ENCODE measurements around the gene MYH1.

The MYH1 gene

GRCh38 chr17:10516638-10517037 lies 1.7 kb downstream of the MYH1 start:
- Mint-ChIP-seq H3K9me3 (no peaks in the 10 kb centered on the region), H3K36me3 (no peaks in the 10 kb centered on the region), H3K4me3 (no peak overlapping the region), H3K4me1 (no peaks in the 10 kb centered on the region), H3K27ac (no peak overlapping the region)
- ATAC-seq (no peak), DNase-seq (ENCODE audit: low spot score in 2 of 2) (no peak)

GRCh38 chr17:10516065-10516464 lies 2.3 kb downstream of the MYH1 start:
- DNase-seq (ENCODE audit: low spot score in 2 of 2) (no peak), ATAC-seq (no peak)
- Mint-ChIP-seq H3K27ac (no peak overlapping the region), H3K9me3 (no peaks in the 10 kb centered on the region), H3K36me3 (no peaks in the 10 kb centered on the region), H3K4me3 (no peak overlapping the region), H3K4me1 (no peaks in the 10 kb centered on the region)

GRCh38 chr17:10513299-10514067 lies 4.9 kb downstream of the MYH1 start:
- Mint-ChIP-seq H3K4me3 (no peak overlapping the region), H3K4me1 (no peaks in the 10 kb centered on the region), H3K36me3 (no peaks in the 10 kb centered on the region), H3K27ac (no peak overlapping the region), H3K9me3 (no peaks in the 10 kb centered on the region)
- ATAC-seq = no peak
- DNase-seq (ENCODE audit: low spot score in 2 of 2) = no peak

- Mint-ChIP-seq H3K4me3 (no peak overlapping the region), H3K36me3 (no peaks in the 10 kb centered on the region), H3K27ac (no peak overlapping the region), H3K4me1 (no peaks in the 10 kb centered on the region), H3K9me3 (no peaks in the 10 kb centered on the region)
- DNase-seq (ENCODE audit: low spot score in 2 of 2) = no peak
- ATAC-seq = no peak
These were observed 5.5 kb downstream of the MYH1 start for GRCh38 chr17:10512856-10513255.

- Mint-ChIP-seq H3K9me3 (no peaks in the 10 kb centered on the region), H3K4me3 (no peak overlapping the region)
- ATAC-seq = no peak
These were observed 18.4 kb downstream of the MYH1 start for GRCh38 chr17:10499950-10500349.

GRCh38 chr17:10492004-10492403 lies 26.3 kb downstream of the MYH1 start:
- H3K4me3 Mint-ChIP-seq = no peak overlapping the region
- H3K36me3 Mint-ChIP-seq = no peaks in the 10 kb centered on the region
- H3K9me3 Mint-ChIP-seq = peaks cover 27% of the 10 kb centered on the region
- no peak for DNase-seq (ENCODE audit: low spot score in 2 of 2)
- H3K4me1 Mint-ChIP-seq = no peaks in the 10 kb centered on the region
- H3K27ac Mint-ChIP-seq = no peak overlapping the region
- no peak for ATAC-seq

More at GRCh38 chr17:10499950-10500349, 18.4 kb downstream of the MYH1 start:
- Mint-ChIP-seq H3K36me3 (no peaks in the 10 kb centered on the region), H3K4me1 (no peaks in the 10 kb centered on the region), H3K27ac (no peak overlapping the region)
- no peak for DNase-seq (ENCODE audit: low spot score in 2 of 2)

- no peaks in the 10 kb centered on the region for H3K4me1 Mint-ChIP-seq
These were observed 36.1 kb downstream of the MYH1 start for GRCh38 chr17:10482252-10482651.

GRCh38 chr17:10477701-10478100 lies 40.6 kb downstream of the MYH1 start:
- no peak overlapping the region for H3K4me3 Mint-ChIP-seq
- DNase-seq (ENCODE audit: low spot score in 2 of 2) = no peak
- no peaks in the 10 kb centered on the region for H3K36me3 Mint-ChIP-seq
- ATAC-seq = no peak
- H3K27ac Mint-ChIP-seq = no peak overlapping the region
- H3K9me3 Mint-ChIP-seq = no peaks in the 10 kb centered on the region
- H3K4me1 Mint-ChIP-seq = no peaks in the 10 kb centered on the region

More at GRCh38 chr17:10482252-10482651, 36.1 kb downstream of the MYH1 start:
- Mint-ChIP-seq H3K9me3 (peaks cover 6% of the 10 kb centered on the region), H3K27ac (no peak overlapping the region), H3K36me3 (no peaks in the 10 kb centered on the region), H3K4me3 (no peak overlapping the region)
- DNase-seq (ENCODE audit: low spot score in 2 of 2) = no peak
- no peak for ATAC-seq

GRCh38 chr17:10474536-10474935 lies 43.8 kb downstream of the MYH1 start:
- Mint-ChIP-seq H3K9me3 (no peaks in the 10 kb centered on the region), H3K4me3 (no peak overlapping the region), H3K36me3 (no peaks in the 10 kb centered on the region), H3K27ac (no peak overlapping the region), H3K4me1 (no peaks in the 10 kb centered on the region)
- DNase-seq (ENCODE audit: low spot score in 2 of 2) (no peak), ATAC-seq (no peak)

GRCh38 chr17:10471858-10472257 lies 46.5 kb downstream of the MYH1 start:
- no peaks in the 10 kb centered on the region for H3K36me3 Mint-ChIP-seq
- no peak overlapping the region for H3K27ac Mint-ChIP-seq

GRCh38 chr17:10469459-10469858 lies 48.9 kb downstream of the MYH1 start, which contains the start of gene MYH4:
Gene MYH4, minus strand, starts transcription at chr17:10469559. Its CDS starts 2,814 bp downstream, at chr17:10466745.
- Mint-ChIP-seq H3K4me1 (no peaks in the 10 kb centered on the region), H3K36me3 (no peaks in the 10 kb centered on the region), H3K27ac (no peak within 1 kb of the TSS), H3K4me3 (no peak within 1 kb of the TSS), H3K9me3 (no peaks in the 10 kb centered on the region)
- DNase-seq (ENCODE audit: low spot score in 2 of 2) = no peak
- no peak for ATAC-seq

More at GRCh38 chr17:10471858-10472257, 46.5 kb downstream of the MYH1 start:
- no peak for ATAC-seq
- H3K4me1 Mint-ChIP-seq = no peaks in the 10 kb centered on the region
- no peak for DNase-seq (ENCODE audit: low spot score in 2 of 2)
- no peak overlapping the region for H3K4me3 Mint-ChIP-seq
- no peaks in the 10 kb centered on the region for H3K9me3 Mint-ChIP-seq

- no peak for ATAC-seq
- H3K4me3 Mint-ChIP-seq = no peak overlapping the region
- H3K27ac Mint-ChIP-seq = no peak overlapping the region
- DNase-seq (ENCODE audit: low spot score in 2 of 2) = no peak
- H3K9me3 Mint-ChIP-seq = peaks cover 4% of the 10 kb centered on the region
- no peaks in the 10 kb centered on the region for H3K36me3 Mint-ChIP-seq
- no peaks in the 10 kb centered on the region for H3K4me1 Mint-ChIP-seq
These were observed 54.9 kb downstream of the MYH1 start for GRCh38 chr17:10463402-10463801.

- no peak overlapping the region for H3K4me3 Mint-ChIP-seq
- ATAC-seq = no peak
- DNase-seq (ENCODE audit: low spot score in 2 of 2) = no peak
- H3K36me3 Mint-ChIP-seq = no peaks in the 10 kb centered on the region
- H3K9me3 Mint-ChIP-seq = peaks cover 4% of the 10 kb centered on the region
- H3K4me1 Mint-ChIP-seq = no peaks in the 10 kb centered on the region
- no peak overlapping the region for H3K27ac Mint-ChIP-seq
These were observed 58.3 kb downstream of the MYH1 start for GRCh38 chr17:10460062-10460461.

- DNase-seq (ENCODE audit: low spot score in 2 of 2) (no peak), ATAC-seq (no peak)
- H3K27ac Mint-ChIP-seq = no peak overlapping the region
- H3K4me3 Mint-ChIP-seq = no peak overlapping the region
- H3K4me1 Mint-ChIP-seq = no peaks in the 10 kb centered on the region
- no peaks in the 10 kb centered on the region for H3K9me3 Mint-ChIP-seq
- H3K36me3 Mint-ChIP-seq = no peaks in the 10 kb centered on the region
These were observed 59.6 kb downstream of the MYH1 start for GRCh38 chr17:10458701-10459100.

GRCh38 chr17:10457952-10458351 lies 60.4 kb downstream of the MYH1 start:
- DNase-seq (ENCODE audit: low spot score in 2 of 2) (no peak), ATAC-seq (no peak)
- no peaks in the 10 kb centered on the region for H3K9me3 Mint-ChIP-seq
- H3K27ac Mint-ChIP-seq = no peak overlapping the region
- no peaks in the 10 kb centered on the region for H3K4me1 Mint-ChIP-seq
- H3K36me3 Mint-ChIP-seq = no peaks in the 10 kb centered on the region
- H3K4me3 Mint-ChIP-seq = no peak overlapping the region

- H3K4me3 Mint-ChIP-seq = no peak overlapping the region
- DNase-seq (ENCODE audit: low spot score in 2 of 2) (no peak), ATAC-seq (no peak)
- no peaks in the 10 kb centered on the region for H3K9me3 Mint-ChIP-seq
- H3K4me1 Mint-ChIP-seq = no peaks in the 10 kb centered on the region
- H3K27ac Mint-ChIP-seq = no peak overlapping the region
- H3K36me3 Mint-ChIP-seq = no peaks in the 10 kb centered on the region
These were observed 71.1 kb downstream of the MYH1 start for GRCh38 chr17:10447026-10447931.

Measured in stimulated activated effector memory CD8-positive, alpha-beta T cell treated with anti-CD3 and anti-CD28 coated beads, Interleukin-12 subunit alpha, Interleukin-12 subunit beta, amount 100 ng/mL, for 72 hours (primary cell).